ENCODE results near the gene GSK3B. TPM values are rescaled to one million over a fixed set of nuclear protein-coding genes. Genes with fewer than 3 reads are reported as not detected.

The GSK3B gene
- total RNA-seq, 1 donor from 2014 or later: 48.0 TPM

DNA sequence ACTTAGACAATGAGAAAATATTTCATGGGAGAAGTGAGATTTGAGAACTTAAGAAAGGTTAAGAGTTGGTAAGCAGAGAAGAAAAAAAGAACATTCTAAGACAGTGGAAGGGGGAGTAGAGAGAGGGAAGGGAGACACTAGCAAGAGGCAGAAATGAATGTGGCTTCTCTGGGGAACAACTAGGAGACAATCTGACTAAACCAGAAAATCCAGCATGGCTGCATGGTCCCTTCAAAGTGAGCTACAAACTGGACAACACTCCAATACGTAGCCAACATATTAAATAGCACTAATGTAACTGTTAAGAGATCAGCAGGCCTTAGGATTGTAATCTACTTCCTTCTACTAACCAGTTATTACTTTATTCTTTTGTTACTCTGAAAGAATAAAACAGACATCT lies 222.7 kb downstream of the GSK3B start:
- no peak for DNase-seq

- DNase-seq: no peak
Measured at GRCh38 chr3:119870512-119870911, 223.7 kb downstream of the GSK3B start.

GRCh38 chr3:119864476-119864875 lies 229.8 kb downstream of the GSK3B start:
- no peak for DNase-seq

DNA sequence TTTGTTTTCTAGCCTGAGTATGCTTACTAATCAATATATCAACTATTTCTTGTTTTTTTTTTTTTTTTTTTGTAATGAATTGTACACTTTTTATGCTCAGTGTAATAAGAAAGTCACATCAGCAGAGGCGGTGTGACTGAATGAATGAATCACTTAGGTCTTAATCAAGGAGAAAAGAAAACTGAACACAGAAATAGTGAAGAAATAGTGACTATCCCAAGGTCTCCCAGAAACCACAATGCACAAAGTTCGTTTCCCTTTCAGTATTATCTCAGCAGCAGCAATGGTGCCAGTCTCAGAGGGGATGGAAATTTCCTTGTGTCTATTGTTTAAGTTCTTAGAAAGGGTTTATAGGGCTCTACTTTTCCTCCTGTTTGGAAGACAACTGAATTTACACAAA lies 231.6 kb downstream of the GSK3B start:
- no peak for DNase-seq

DNA sequence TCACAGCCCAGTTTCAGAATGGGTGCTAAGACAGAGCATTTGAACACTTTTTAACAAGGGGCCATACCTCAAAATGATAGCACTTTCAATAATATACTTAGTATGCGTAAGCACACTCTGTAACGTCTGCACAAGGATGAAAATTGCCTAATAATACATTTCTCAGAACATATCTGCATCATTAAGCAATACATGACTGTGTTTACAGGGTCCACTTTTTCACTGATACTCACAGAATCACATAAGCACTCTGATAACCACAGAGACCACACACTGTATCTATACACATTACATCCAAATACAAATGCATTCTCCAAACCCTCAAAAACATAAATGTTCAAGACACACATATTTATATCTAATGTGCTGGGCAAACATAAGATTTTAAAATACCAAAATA lies 232.6 kb downstream of the GSK3B start:
- DNase-seq: no peak

DNA sequence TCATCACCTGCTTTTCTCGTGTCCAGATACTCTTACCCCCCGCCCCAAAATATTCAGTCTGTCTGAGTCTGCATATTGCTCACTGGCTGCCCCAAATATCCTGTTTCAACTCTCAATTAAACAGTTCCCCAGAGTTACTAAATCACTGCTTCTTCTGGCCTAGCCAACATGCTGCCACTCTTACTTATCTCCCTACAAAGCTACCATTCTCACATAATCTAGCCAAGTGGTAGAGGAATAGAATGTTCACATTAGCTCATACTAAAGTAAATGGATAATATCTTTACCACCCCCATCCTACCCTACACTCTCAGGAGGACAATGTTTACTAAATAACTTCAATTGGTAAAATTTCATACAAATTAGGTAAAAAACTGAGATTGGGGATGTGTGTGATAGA lies 234.5 kb downstream of the GSK3B start:
- DNase-seq: no peak

GRCh38 chr3:119858957-119859356 lies 235.3 kb downstream of the GSK3B start:
- no peak for DNase-seq

DNA sequence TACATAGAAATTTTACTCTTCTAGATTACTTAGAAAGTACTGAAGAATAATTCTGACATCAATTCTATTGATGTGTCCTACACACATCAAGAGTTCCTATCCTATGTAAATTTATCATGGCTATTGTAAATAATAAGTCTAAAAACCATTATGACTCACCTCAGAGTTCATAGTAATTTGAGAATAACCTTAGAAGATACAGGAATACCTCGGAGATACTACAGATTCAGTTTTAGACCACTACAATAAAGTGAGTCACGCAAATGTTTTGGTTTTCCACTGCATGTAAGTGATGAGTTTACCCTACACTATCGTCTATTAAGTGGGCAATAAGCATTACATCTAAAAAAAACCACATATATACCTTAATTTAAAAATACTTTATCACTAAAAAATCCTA lies 237.6 kb downstream of the GSK3B start:
- no peak for DNase-seq

DNA sequence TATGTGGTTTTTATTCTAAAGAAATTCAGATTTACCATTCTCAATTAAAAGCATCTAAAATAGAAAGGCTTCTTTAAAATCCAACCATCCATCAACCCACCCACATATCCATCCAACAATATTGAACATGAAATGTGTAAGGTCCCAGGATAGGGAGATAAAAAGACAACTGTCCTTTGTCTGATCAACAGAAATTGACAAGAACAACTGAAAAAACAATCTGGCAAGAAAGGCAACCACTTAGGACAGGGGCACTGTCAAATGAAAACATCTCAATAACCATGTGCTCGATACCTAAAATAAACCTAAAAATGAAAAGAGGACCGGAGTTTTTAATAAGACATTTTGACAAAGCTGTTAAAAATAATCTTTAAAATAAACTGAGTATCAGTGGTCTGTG lies 245.1 kb downstream of the GSK3B start:
- DNase-seq: no peak

- DNase-seq: no peak
Measured at GRCh38 chr3:119841808-119842471, 252.3 kb downstream of the GSK3B start.

DNA sequence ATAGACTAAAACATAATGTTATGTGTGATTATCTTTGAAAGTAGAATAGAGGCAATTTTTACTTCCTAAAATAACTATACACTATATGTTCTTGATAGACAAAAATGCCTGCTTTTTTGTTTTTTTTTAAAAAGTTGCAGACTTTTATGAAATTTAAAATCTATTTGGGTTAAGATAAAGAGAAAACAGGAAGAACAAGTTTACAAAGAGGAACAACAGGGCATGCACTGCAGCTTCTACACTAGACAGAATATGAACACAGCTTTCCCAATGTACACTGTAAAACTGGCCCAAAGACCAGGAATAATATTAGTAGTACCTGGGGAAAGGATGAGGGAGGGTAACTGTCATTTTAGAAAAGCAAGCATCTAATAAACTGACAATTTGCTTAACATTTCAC lies 258.7 kb downstream of the GSK3B start:
- DNase-seq: no peak

GRCh38 chr3:119834754-119835370 lies 259.4 kb downstream of the GSK3B start:
- DNase-seq: no peak

GRCh38 chr3:119831941-119832371 lies 262.3 kb downstream of the GSK3B start:
- DNase-seq: no peak

DNA sequence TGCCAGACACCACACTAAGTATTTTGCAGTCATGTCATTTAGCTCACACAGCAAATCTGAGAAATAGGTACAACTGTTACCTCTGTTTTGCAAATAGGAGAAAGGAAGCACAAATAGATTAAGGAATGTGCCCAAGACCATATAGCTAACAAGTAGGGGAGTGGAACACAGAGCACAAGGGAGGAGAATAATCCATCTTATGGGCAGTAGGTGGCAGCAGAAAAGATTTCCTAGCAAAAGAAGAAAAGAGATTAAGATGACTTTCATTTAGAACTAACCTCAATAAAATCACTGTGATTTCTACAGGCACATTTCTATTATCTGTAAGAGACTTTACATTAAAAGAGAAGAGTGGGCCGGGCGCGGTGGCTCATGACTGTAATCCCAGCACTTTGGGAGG lies 263.2 kb downstream of the GSK3B start:
- peak; percentile 22 for DNase-seq

- no peak for DNase-seq
Measured at GRCh38 chr3:119829420-119829819, 264.8 kb downstream of the GSK3B start.

GRCh38 chr3:119826711-119827608 lies 267.3 kb downstream of the GSK3B start:
- DNase-seq: no peak

GRCh38 chr3:119825820-119826219 lies 268.4 kb downstream of the GSK3B start:
- DNase-seq: no peak

- no peak for DNase-seq
Measured at GRCh38 chr3:119819806-119820205, 274.4 kb downstream of the GSK3B start.

DNA sequence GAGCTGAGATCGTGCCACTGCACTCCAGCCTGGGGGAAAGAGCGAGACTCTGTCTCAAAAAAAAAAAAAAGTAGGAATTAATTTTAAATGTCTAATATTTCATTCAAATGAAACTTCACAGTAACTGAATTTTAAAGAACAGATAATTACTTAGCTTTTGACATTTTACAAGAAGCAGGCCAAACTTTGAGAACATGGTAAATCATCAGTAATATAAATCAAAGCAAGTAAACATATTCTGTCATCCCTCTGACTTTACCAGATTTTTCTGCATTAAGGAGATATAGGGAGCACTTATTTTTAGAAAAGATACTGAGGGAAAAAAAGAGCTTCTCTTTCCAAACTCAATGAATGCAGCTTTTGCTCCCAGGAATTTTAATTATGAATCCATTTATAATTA lies 275.3 kb downstream of the GSK3B start:
- DNase-seq: no peak

- DNase-seq: no peak
Measured at GRCh38 chr3:119817583-119818363, 276.5 kb downstream of the GSK3B start.

GRCh38 chr3:119817071-119817470 lies 277.2 kb downstream of the GSK3B start:
- no peak for DNase-seq

DNA sequence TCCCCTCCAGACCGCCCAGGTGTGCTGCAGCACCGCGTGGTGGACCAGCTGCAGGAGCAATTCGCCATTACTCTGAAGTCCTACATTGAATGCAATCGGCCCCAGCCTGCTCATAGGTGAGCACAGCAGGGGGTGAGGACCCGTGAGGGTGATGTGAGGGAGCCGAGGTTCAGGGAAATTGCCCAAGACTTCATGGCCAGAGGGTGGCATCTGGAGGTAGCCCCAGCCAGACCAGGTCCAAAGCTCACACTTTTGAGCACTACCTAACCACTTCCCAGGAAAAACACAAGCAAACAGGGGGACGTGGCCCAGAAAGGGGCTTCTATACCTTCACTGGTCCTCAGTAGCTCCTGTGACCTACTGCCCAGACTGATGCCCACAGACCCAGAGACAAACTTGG lies 278.5 kb downstream of the GSK3B start:
- DNase-seq: no peak
